Measurements from ENCODE around the gene AVPR2.
A peak's percentile ranks its signal among the peaks of the same experiment; 100 is the strongest.

Gene AVPR2

DNA sequence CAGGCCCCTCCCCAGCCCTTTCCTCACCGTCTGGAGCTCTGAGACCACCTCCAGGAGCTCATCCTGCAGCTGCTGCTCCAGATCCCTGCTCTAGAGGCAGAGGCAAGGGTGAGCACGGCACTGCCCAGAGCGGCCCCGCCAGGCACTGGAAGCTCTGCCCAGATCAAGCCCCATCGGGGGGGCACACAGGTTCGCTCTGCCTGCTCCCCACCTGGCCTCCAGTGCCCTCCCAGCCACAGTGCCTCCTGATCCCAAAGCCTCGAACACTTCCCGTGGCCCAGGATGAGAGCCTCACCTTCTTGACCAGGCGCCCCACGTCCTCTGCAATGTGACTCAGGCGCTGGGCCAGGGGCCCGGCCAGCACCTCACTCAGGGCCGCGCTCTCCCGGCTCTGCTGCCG, 16.6 kb downstream of the AVPR2 start:
- no peak for DNase-seq

GRCh38 chrX:153921511-153922446, 17.3 kb downstream of the AVPR2 start:
- DNase-seq = no peak

DNA sequence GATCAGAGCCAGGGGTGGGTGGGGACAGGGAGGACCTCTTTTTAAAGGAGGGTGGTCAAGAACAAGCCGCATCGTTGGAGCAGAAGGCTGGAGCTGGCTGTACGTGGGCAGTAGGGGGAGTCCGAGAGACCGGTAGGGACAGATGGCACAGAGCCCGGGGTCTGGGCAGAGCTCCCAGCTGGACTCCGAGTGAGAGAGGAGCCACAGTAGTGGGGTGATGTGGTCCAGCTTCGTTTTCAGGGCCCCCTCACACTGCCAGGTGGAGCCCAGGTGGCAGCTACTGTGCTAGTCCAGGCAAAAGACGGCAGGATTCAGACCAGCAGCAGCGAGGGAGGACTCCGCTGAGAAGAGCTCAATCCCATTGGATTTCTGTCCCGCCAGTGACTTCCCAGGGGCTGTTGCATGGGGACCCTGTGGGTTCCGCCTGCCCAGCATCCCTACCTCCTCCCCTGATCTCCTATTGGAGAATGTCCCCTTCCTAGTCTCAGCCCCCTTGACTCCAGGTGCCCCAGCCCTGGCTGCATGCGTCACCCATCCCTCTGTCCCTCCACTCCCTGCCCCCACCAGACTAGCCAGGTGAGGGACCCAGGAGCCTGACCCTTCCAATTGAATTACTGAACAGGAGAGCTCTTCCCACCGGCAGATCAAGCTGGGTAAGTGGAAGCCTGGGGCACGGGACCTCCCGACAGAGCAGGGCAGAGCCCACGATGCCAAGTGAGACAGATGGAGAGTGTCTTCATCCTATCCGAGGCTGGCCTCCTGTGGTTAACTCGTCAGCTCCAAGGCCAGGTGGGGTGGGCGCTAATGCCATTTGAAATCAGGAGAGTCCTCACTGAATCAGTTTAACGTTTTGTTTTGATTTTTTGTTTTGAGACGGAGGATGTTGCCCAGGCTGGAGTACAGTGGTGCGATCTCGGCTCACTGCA, 18.7 kb downstream of the AVPR2 start:
- peak; percentile 54 for DNase-seq

- DNase-seq = peak; percentile 61
Observed at GRCh38 chrX:153924149-153924861, 19.8 kb downstream of the AVPR2 start.

DNA sequence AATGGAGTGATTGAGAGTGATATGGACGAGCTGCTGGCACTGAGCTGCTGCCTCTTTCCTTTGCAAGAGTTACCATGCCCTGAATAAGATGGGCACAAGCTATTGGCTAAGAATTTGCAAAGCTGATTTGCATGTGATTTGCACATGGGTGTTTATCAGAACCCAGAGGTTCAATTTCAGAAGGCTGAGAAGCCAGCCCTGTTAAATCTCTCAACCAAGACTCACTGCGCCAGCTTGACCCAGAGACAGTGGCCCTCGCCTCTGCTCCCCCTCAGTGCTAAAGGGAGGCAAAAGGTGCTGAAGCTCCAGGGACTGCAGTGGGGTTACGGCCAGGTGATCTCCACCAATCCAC, 20.9 kb downstream of the AVPR2 start:
- no peak for DNase-seq

GRCh38 chrX:153925739-153926551, 21.5 kb downstream of the AVPR2 start, which contains the start of gene ARHGAP4:
Gene ARHGAP4 (minus strand): TSS chrX:153926264. CDS start chrX:153926202, 62 bp downstream.
- no peak for DNase-seq

DNA sequence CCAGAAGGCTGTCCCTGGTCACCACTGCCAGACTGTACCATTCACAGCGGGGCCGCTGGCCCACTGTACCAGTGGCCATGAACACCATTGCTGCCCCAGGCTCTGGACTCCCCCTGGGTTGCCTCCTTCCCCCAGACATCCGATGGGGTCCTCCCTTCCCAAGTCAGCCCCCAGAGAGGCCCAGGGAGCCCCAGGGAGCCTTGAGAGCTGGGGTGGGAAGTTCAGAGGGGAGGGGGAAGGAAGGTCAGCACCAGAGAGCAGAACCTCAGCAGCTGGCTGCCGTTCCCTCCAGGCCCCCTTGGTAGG, 22.0 kb downstream of the AVPR2 start:
- DNase-seq = no peak

DNA sequence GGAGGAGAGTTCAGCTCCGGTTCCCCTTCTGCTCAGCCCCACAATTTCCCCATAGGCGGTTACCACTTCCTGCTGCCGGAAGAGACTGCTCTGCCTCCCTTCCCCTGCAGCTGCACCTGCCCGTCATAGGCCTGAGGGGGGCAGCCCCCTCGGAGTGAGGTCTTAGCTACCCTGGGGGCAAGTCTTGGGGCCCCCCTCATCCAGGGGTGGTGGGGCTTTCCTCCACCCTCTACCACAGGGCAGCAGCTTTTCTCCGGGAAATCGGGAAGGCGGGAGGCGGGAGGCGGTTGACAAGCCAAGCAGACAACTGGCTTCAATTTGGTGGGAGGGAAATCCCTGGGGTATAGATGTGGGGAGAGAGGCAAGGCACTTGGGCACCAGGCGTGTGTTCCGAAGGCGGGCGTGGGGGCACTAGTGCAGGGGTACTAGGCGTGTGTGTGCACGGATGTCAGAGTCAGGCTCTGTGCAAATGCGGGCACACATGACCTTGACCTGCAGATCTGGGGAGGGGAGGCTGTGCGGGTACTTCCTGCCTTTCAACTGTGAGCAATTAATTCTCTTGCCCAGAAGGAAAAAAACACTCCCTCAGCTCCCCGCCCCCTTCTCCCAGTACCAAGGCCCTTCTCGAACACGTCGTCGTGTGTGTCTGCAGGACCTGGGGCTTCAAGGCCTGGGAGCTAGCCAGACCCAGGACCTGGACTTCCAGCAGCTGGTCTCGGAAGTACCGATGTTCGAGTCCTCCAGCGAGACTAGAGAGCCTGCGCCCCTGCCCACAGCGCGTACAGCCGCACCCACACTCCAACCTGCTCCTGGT, 22.6 kb downstream of the AVPR2 start:
- DNase-seq = peak; percentile 34

GRCh38 chrX:153927672-153927921, 23.1 kb downstream of the AVPR2 start:
- DNase-seq = no peak

GRCh38 chrX:153927922-153928760, 23.7 kb downstream of the AVPR2 start:
- peak; percentile 97 for DNase-seq

DNA sequence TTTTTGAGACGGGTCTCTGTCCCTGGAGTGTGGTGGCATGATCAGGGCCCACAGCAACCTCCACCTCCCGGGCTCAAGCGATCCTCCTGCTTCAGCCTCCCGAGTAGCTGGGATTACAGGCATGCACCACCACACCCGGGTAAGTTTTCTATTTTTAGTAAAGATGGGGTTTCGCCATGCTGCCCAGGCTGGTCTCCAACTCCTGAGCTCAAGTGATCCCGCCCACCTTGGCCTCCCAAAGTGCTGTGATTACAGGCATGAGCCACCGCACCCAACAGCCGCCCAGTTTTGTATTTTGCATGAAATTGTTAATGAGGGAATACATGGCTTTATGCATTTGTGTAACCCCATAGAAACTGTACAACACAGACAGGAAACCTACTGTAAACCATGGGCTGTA, 24.4 kb downstream of the AVPR2 start:
- DNase-seq = no peak

DNA sequence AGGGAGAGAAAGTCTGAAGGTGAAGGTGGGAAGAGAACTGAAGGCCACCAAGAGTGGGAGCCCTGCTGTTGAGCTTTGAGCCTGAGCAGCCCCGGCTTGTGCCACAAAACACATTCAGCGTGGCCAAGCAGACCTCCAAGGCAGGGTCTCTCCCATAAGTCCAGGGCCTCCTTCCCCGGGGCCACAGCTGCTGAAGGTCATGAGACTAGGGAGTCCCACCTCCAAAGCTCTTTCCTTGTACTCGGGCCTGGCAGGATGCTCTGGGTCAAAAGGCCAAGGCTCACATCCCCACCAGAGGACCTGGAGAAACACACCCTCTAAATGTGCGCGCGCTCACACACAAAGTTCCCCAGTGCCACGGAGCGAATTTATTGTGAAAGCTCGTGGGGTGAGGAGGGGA, 25.1 kb downstream of the AVPR2 start:
- no peak for DNase-seq

DNA sequence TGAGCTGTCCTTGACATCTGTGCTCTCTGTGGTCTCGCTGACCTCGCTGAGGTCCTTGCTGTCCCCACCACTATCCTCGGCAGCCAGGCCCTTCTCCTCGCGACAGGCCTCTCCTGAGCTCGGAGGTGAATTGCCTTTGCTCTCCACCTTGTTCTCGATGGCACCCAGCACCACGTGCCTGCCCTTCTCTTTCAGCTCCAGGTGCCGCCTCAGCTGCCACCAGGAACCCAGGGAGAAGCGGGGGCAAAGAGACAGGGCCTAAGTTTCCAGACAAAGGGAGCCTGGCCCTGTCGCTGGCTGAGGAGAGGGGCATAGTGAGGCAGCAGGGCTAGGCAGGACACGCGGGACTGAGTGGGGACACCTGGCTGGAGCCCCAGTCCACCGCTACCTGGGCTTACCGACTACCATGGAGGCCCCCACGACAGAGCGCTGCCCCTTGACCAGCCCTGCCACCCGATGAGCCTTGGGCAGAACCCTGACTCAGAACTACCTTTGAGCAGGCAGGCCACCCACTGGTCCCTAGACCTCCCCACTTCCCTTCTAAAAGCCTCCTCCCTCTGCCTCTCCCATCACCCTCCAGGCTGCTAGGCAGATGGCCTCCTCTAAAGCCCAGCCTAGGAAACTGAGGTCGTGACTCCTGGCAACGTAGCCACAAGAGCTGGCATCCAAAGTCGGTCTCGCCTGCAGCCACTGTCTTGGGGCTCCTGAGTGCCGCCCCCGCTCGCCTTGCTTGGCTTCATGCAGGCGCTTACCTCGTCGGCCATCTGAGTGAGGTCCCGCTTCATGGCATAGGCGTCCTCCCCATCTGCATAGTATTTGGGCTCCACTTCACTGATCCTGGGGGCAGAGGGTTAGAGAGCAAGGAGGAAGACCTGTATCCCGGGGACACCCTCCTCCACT, 25.8 kb downstream of the AVPR2 start:
- no peak for DNase-seq

GRCh38 chrX:153931151-153931550, 26.7 kb downstream of the AVPR2 start:
- DNase-seq = no peak

- DNase-seq = no peak
Observed at GRCh38 chrX:153931748-153932147, 27.3 kb downstream of the AVPR2 start.

- DNase-seq = no peak
Observed at GRCh38 chrX:153932220-153932915, 27.9 kb downstream of the AVPR2 start.

DNA sequence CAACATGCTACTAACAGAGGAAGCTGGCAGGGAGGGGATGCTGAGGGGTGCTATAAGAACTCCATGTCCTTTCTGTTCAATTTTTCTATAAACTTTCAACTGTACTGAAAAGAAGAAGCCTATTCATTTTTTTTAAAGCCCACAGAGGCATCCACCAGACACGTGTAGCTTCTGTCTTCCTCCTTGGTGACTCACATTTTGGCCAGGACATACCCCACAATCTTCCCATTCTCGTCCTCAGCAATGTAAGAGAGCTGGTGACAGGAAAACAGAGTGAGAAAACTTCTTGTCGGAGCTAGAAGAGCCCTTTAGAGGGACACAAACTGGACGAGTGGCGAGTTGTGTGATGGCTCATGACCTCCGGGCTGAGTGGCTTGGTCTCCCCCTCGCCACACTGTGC, 29.3 kb downstream of the AVPR2 start:
- DNase-seq = no peak

DNA sequence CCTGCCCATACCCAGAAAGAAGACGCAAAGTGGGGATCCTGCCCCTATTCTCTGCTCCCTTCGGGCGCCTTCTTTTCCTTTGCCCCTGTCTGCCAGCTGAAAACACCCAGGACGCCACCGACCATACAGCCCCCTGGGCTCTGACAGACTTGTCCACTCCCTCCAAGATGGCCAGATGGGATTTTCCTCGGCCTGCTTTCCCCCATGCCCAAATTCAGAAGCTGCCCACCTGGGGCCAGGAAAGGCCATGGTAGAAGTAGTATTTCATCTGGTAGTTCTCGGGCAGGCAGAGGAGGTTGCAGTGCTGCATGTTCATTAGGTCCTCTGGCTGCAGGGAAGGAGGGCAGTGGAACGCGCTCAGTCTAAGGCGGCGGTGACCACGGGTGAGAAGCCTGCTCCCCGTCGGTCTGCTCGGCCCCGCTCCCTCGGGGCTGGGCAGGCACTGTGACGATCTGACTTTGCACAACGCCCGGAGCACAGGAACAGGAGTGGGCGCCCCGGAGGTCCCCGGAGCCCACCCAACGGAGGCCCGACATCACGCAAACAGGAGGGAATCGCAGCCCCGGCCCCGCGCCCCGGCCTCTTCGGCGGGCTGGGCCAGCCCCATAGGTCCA, 29.8 kb downstream of the AVPR2 start:
- DNase-seq = no peak

All from NCI-H1092 (cell line).